ENCODE data around the gene BTN3A1.
"Not testable (repeated sequence)": the region's sequence is repeated elsewhere in the genome, so short reads cannot be mapped to it uniquely, and the experiment has no call there.

BTN3A1 gene

GRCh38 chr6:26401987-26402658 is at the start of gene BTN3A1:
Gene BTN3A1 (plus strand): TSS chr6:26402275. CDS start chr6:26405564, 3,289 bp downstream.
- CTCF ChIA-PET = no interaction called here
- POLR2A ChIA-PET = no interaction called here
- peak; percentile 60 for DNase-seq (ENCODE audit: extremely low spot score)
- no peak for TF ChIP-seq CTCF (IDR thresholded peaks at IDR 0.05; ENCODE audit: control extremely low read depth, extremely low read depth, low read depth, missing control alignments)

DNA sequence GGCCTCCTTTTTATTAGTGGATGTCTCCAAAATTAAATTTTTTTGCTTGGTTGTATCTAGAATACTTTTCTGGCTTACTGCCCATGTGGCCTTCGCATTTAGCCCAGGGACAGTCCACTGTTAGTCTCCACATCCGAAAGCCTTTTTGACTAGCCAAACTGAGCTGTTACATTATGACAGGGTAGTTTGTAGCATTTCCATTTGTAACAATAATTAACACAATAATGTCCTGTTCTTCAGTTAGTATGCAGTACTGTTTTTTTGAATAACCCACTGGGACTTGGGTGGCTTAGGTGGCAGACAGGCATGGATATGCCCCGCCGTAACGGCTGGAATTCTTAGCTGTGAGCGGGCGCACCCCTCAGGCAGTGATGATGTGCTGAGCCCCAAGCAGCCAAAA is 49.8 kb upstream of the BTN3A1 start:
- ChIA-PET POLR2A (no interaction called here), CTCF (interaction anchor here (0.7 kb wide), 1 partner anchor 24 kb away, joined by 3 read pairs; no protein-coding TSS in a partner anchor)
- no peak for TF ChIP-seq CTCF (IDR thresholded peaks at IDR 0.05; ENCODE audit: control extremely low read depth, extremely low read depth, low read depth, missing control alignments)
- no peak for DNase-seq (ENCODE audit: extremely low spot score)

DNA sequence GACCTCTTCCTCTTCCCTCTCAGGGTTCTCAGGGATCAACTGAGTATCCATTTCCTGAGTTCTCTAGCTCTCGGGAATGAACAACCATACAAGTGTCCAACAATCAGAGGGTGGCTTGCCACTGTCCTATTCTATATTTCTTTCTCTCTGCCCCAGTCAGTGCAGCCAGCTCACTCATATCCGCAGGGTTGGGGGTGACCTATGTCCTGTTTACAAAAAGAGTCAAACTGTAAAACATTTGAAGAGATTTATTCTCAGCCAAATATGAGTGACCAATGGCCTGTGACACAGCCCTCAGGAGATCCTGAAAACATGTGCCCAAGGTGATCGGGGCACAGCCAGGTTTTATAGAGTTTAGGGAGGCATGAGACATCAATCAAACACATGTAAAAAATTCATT is 47.9 kb upstream of the BTN3A1 start:
- no peak for TF ChIP-seq CTCF (IDR thresholded peaks at IDR 0.05; ENCODE audit: control extremely low read depth, extremely low read depth, low read depth, missing control alignments)
- no peak for DNase-seq (ENCODE audit: extremely low spot score)
- ChIA-PET POLR2A (interaction anchor here (0.7 kb wide), 1 partner anchor 59 kb away, joined by 3 read pairs; no protein-coding TSS in a partner anchor), CTCF (interaction anchor here (1.2 kb wide), 1 partner anchor 8 kb away, joined by 3 read pairs; no protein-coding TSS in a partner anchor)

- TF ChIP-seq CTCF (IDR thresholded peaks at IDR 0.05; ENCODE audit: control extremely low read depth, extremely low read depth, low read depth, missing control alignments) = no peak
- ChIA-PET CTCF (interaction anchor here (0.7 kb wide), 1 partner anchor 14 kb away, joined by 3 read pairs; no protein-coding TSS in a partner anchor), POLR2A (no interaction called here)
- DNase-seq (ENCODE audit: extremely low spot score) = no peak
These were observed 46.7 kb upstream of the BTN3A1 start for GRCh38 chr6:26355366-26355765.

GRCh38 chr6:26357543-26357942 is 44.5 kb upstream of the BTN3A1 start:
- DNase-seq (ENCODE audit: extremely low spot score); POLR2A ChIA-PET: not testable (repeated sequence)
- CTCF ChIA-PET = interaction anchor here (1.5 to 1.6 kb wide), 3 partner anchors 16 to 238 kb away, joined by 3 to 5 read pairs (median 3); no protein-coding TSS in a partner anchor

DNA sequence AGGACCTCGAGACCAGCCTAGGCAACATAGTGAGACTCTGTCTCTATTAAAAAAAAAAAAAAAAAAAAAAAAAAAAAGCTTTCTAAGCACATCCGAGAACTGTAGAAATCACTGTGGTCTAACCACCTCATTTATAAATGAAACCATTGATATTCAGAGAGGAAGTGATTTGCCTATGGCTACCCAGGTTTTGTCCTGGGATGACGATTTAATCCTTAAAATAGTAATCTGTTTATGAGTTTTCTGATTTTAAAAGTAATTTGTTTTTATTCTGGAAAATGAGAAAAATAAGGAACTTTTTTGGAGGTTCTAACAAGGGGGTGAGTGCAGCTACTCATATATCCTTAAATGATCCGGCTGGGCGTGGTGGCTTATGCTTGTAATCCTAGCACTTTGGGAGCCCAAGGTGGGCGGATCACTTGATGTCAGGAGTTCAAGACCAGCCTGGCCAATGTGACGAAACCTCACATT is 43.5 kb upstream of the BTN3A1 start:
- CTCF ChIA-PET = interaction anchor here (0.9 to 2.1 kb wide), 4 partner anchors 9 to 237 kb away, joined by 3 to 6 read pairs (median 4); no protein-coding TSS in a partner anchor
- no peak for TF ChIP-seq CTCF (IDR thresholded peaks at IDR 0.05; ENCODE audit: control extremely low read depth, extremely low read depth, low read depth, missing control alignments)
- peak; percentile 72 for DNase-seq (ENCODE audit: extremely low spot score)
- POLR2A ChIA-PET = interaction anchor here (0.6 kb wide), 3 partner anchors 63 to 326 kb away, joined by 3 to 4 read pairs (median 4); a partner anchor contains a TSS

DNA sequence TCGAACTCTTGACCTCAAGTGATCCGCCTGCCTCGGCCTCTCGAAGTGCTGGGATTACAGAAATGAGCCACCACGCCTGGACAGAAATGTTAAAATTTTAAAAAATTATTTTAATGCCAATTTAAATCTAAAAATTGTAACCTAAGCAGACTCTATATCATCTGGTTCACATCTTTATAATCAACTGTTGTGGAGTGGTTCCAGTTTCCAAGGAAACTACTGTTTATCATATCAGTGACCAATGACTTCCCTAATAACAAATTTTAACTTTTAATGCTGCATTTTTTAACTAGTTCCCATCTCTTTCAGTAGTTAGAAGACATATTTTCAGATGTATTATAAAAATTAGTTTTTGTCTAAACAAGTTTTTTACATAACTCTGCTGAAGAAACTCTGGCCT is 42.3 kb upstream of the BTN3A1 start:
- TF ChIP-seq CTCF (IDR thresholded peaks at IDR 0.05; ENCODE audit: control extremely low read depth, extremely low read depth, low read depth, missing control alignments) = no peak
- no peak for DNase-seq (ENCODE audit: extremely low spot score)
- CTCF ChIA-PET = interaction anchor here (2.1 kb wide), 1 partner anchor 14 kb away, joined by 6 read pairs; no protein-coding TSS in a partner anchor
- POLR2A ChIA-PET = interaction anchor here (0.6 kb wide), 2 partner anchors 26 to 217 kb away, joined by 3 to 5 read pairs; no protein-coding TSS in a partner anchor

Data from GM10248 (cell line).